Suprapubic skin (tissue), 4 donors: Measurements from ENCODE around the gene PAX9. TPM values are rescaled to one million over a fixed set of nuclear protein-coding genes. Genes with fewer than 3 reads are reported as not detected.

Experiments
- DNase-seq, 2 donors: peaks; one replicate each; pipeline ENCODE4 v3.0.0-alpha.2; 2019; ENCODE audit warnings: low spot score in 2 of 2
- H3K27ac ChIP-seq: fragments of 200-600 bp; sonication (generic); one replicate; pipeline ENCODE4 v1.5.1; 2019
- H3K27me3 ChIP-seq: fragments of 200-600 bp; sonication (generic); one replicate; pipeline ENCODE4 v1.5.1; 2019
- H3K36me3 ChIP-seq: fragments of 200-600 bp; sonication (generic); one replicate; pipeline ENCODE4 v1.5.1; 2019
- H3K4me1 ChIP-seq: fragments of 200-600 bp; sonication (generic); one replicate; pipeline ENCODE4 v1.5.1; 2019
- H3K4me3 ChIP-seq: fragments of 200-600 bp; sonication (generic); one replicate; pipeline ENCODE4 v1.5.1; 2019; ENCODE audit warnings: mild to moderate bottlenecking
- H3K9me3 ChIP-seq: fragments of 200-600 bp; sonication (generic); one replicate; pipeline ENCODE4 v1.5.1; 2019
- CTCF ChIP-seq, 2 donors: fragments of 200-600 bp in 1 of 2; fragments of 450-650 bp in 1 of 2; sonication (generic) in 1 of 2; IDR thresholded peaks; one replicate each; pipeline ENCODE4 v1.5.1; 2016 to 2019; ENCODE audit warnings: antibody characterized with exemption in 2 of 2, mild to moderate bottlenecking in 1 of 2, moderate library complexity in 1 of 2
- EP300 ChIP-seq: sonication (generic); formaldehyde crosslinking; IDR thresholded peaks from one replicate; pipeline ENCODE4 v1.6.1; 2017; ENCODE audit warnings: antibody characterized with exemption
- POLR2A ChIP-seq, 2 donors: fragments of 450-650 bp; IDR thresholded peaks; one replicate each; pipeline ENCODE4 v1.6.1; 2017; ENCODE audit warnings: antibody characterized with exemption in 2 of 2, mild to moderate bottlenecking in 2 of 2, moderate library complexity in 2 of 2
- POLR2AphosphoS5 ChIP-seq, 3 donors: sonication (generic); formaldehyde crosslinking; IDR thresholded peaks; one replicate each; pipeline ENCODE4 v1.6.1; 2017; ENCODE audit warnings: antibody characterized with exemption in 3 of 3
- WGBS: methylation state at CpG from one replicate; pipeline ENCODE4 v1.1.5; 2018; 5-methylcytosine and 5-hydroxymethylcytosine counted together
- total RNA-seq, 4 donors: library from RNA; depleted of rRNA; stranded (reverse); fragments of >200 nt; gene quantifications; one replicate each; pipeline ENCODE4 v1.1.0, GENCODE V29; 2016

Gene PAX9
- total RNA-seq, 4 donors from 2014 or later, result 0.23 to 1.5 (median 0.96) TPM

GRCh38 chr14:36625014-36625413 is 36.6 kb upstream of the PAX9 start:
- 100% methylated on average over 1 of the region's 1 CpG for WGBS
- Histone ChIP-seq H3K4me3 (no peak overlapping the region), H3K27me3 (peaks cover 22% of the 10 kb centered on the region), H3K27ac (no peak overlapping the region), H3K36me3 (no peaks in the 10 kb centered on the region), H3K9me3 (no peaks in the 10 kb centered on the region), H3K4me1 (no peaks in the 10 kb centered on the region)
- TF ChIP-seq POLR2AphosphoS5 (IDR thresholded peaks at IDR 0.05), result no peak
- TF ChIP-seq POLR2A (IDR thresholded peaks at IDR 0.05), result no peak
- TF ChIP-seq CTCF (IDR thresholded peaks at IDR 0.05), result no peak
- TF ChIP-seq EP300, result no peak
- DNase-seq, result no peak

- no peak overlapping the region for H3K4me3 ChIP-seq
- WGBS, result 83% methylated on average over 4 of the region's 4 CpGs
- no peak for TF ChIP-seq CTCF (IDR thresholded peaks at IDR 0.05)
- TF ChIP-seq POLR2AphosphoS5 (IDR thresholded peaks at IDR 0.05), result no peak
- no peak for TF ChIP-seq POLR2A (IDR thresholded peaks at IDR 0.05)
- TF ChIP-seq EP300, result no peak
- H3K27me3 ChIP-seq, result peaks cover 19% of the 10 kb centered on the region
- H3K4me1 ChIP-seq, result no peaks in the 10 kb centered on the region
- DNase-seq, result no peak
- no peak overlapping the region for H3K27ac ChIP-seq
- no peaks in the 10 kb centered on the region for H3K9me3 ChIP-seq
- H3K36me3 ChIP-seq, result no peaks in the 10 kb centered on the region
These were observed 36.2 kb upstream of the PAX9 start for GRCh38 chr14:36625436-36625835.

DNA sequence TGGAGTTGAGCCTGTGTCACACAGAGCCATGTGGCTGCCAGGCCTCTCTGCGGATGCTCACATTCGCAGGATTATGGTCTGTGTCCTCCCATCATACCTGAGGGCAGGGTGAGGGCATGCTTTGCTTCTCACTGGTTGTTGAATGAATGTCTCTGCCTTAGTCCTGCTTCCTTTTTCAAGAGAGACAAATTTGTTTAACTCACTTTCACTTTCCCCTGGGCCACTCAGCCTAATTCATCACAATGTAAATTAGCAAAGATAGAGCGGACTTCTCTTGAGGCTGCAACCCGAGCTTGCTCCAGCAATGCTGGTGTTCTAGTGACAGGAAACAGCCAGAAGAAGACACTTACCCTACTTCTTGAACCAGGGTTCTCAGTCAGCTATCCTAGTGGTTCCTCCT is 35.5 kb upstream of the PAX9 start:
- Histone ChIP-seq H3K36me3 (no peaks in the 10 kb centered on the region), H3K9me3 (no peaks in the 10 kb centered on the region), H3K4me3 (no peak overlapping the region), H3K27me3 (peaks cover 19% of the 10 kb centered on the region), H3K27ac (no peak overlapping the region), H3K4me1 (no peaks in the 10 kb centered on the region)
- TF ChIP-seq EP300 (no peak), CTCF (IDR thresholded peaks at IDR 0.05) (no peak), POLR2A (IDR thresholded peaks at IDR 0.05) (no peak), POLR2AphosphoS5 (IDR thresholded peaks at IDR 0.05) (no peak)
- 67% methylated on average over 4 of the region's 4 CpGs for WGBS
- no peak for DNase-seq

DNA sequence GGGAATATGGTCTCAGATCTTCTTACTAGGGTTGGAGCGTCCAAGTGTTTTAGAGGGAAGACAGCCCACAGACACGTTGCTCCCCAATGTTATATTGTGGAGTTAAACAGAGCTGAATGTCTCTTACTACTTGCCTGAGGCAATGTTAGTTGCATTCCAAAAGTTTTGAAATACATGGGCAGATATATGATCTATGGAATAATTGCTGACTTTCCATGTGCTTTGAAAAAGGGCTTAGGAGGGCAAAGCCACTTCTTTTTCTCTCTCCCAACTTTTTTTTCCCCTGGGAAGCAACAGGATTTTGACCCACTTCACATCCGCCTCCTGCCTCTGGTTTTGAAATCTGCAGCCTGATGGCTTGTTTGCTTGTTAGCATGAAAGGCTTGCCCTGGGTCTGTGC is 33.7 kb upstream of the PAX9 start:
- H3K9me3 ChIP-seq, result no peaks in the 10 kb centered on the region
- H3K4me3 ChIP-seq, result no peak overlapping the region
- H3K27me3 ChIP-seq, result peaks cover 19% of the 10 kb centered on the region
- no peak for DNase-seq
- TF ChIP-seq EP300 (no peak), CTCF (IDR thresholded peaks at IDR 0.05) (no peak), POLR2AphosphoS5 (IDR thresholded peaks at IDR 0.05) (no peak), POLR2A (IDR thresholded peaks at IDR 0.05) (no peak)
- WGBS, result 34% methylated on average over 3 of the region's 3 CpGs
- H3K4me1 ChIP-seq, result no peaks in the 10 kb centered on the region
- no peak overlapping the region for H3K27ac ChIP-seq
- H3K36me3 ChIP-seq, result no peaks in the 10 kb centered on the region

- Histone ChIP-seq H3K9me3 (no peaks in the 10 kb centered on the region), H3K4me1 (no peaks in the 10 kb centered on the region), H3K27me3 (peaks cover 13% of the 10 kb centered on the region), H3K27ac (no peak overlapping the region), H3K36me3 (no peaks in the 10 kb centered on the region), H3K4me3 (no peak overlapping the region)
- 73% methylated on average over 3 of the region's 3 CpGs for WGBS
- no peak for DNase-seq
- TF ChIP-seq EP300 (no peak), POLR2AphosphoS5 (IDR thresholded peaks at IDR 0.05) (no peak), CTCF (IDR thresholded peaks at IDR 0.05) (no peak), POLR2A (IDR thresholded peaks at IDR 0.05) (no peak)
These were observed 28.1 kb upstream of the PAX9 start for GRCh38 chr14:36633580-36633979.
